GM18861 (cell line): Measurements from ENCODE around the gene ARHGAP40.

Source experiments
- ATAC-seq: cut with Tn5 transposase; IDR thresholded peaks from one replicate; pipeline ENCODE4 v1.9.1; 2021; ENCODE audit not compliant: unreplicated experiment

ARHGAP40 gene

GRCh38 chr20:38601216-38602184 is at the start of gene ARHGAP40:
Gene ARHGAP40, plus strand, starts transcription at chr20:38601809.
- no peak for ATAC-seq

GRCh38 chr20:38554986-38555385 is 46.6 kb upstream of the ARHGAP40 start:
- no peak for ATAC-seq

GRCh38 chr20:38555395-38555794 is 46.2 kb upstream of the ARHGAP40 start:
- no peak for ATAC-seq

- ATAC-seq, result no peak
Observed at GRCh38 chr20:38557174-38557573, 44.4 kb upstream of the ARHGAP40 start.

- no peak for ATAC-seq
Observed at GRCh38 chr20:38558596-38559360, 42.8 kb upstream of the ARHGAP40 start.

- no peak for ATAC-seq
Observed at GRCh38 chr20:38559764-38560163, 41.8 kb upstream of the ARHGAP40 start.

- ATAC-seq, result no peak
Observed at GRCh38 chr20:38563802-38564431, 37.7 kb upstream of the ARHGAP40 start.

- no peak for ATAC-seq
Observed at GRCh38 chr20:38564680-38565079, 36.9 kb upstream of the ARHGAP40 start.

GRCh38 chr20:38566036-38566598 is 35.5 kb upstream of the ARHGAP40 start:
- ATAC-seq, result no peak

GRCh38 chr20:38569747-38570525 is 31.7 kb upstream of the ARHGAP40 start:
- ATAC-seq, result no peak

GRCh38 chr20:38573413-38573812 is 28.2 kb upstream of the ARHGAP40 start:
- no peak for ATAC-seq

- no peak for ATAC-seq
Observed at GRCh38 chr20:38579219-38579910, 22.2 kb upstream of the ARHGAP40 start.

GRCh38 chr20:38579921-38580320 is 21.7 kb upstream of the ARHGAP40 start:
- ATAC-seq, result no peak

- ATAC-seq, result no peak
Observed at GRCh38 chr20:38581013-38581412, 20.6 kb upstream of the ARHGAP40 start, which contains the start of gene ADIG. Gene ADIG, plus strand, starts transcription at chr20:38581197. Its CDS starts 54 bp downstream, at chr20:38581251.

- ATAC-seq, result no peak
Observed at GRCh38 chr20:38581830-38582358, 19.7 kb upstream of the ARHGAP40 start.

- no peak for ATAC-seq
Observed at GRCh38 chr20:38583306-38583705, 18.3 kb upstream of the ARHGAP40 start.

GRCh38 chr20:38584099-38584763 is 17.4 kb upstream of the ARHGAP40 start:
- no peak for ATAC-seq

- ATAC-seq, result no peak
Observed at GRCh38 chr20:38585404-38586180, 16.0 kb upstream of the ARHGAP40 start.
